ENCODE data around the gene ATF1.
"Not testable (repeated sequence)": the region's sequence is repeated elsewhere in the genome, so short reads cannot be mapped to it uniquely, and the experiment has no call there.

The ATF1 gene

DNA sequence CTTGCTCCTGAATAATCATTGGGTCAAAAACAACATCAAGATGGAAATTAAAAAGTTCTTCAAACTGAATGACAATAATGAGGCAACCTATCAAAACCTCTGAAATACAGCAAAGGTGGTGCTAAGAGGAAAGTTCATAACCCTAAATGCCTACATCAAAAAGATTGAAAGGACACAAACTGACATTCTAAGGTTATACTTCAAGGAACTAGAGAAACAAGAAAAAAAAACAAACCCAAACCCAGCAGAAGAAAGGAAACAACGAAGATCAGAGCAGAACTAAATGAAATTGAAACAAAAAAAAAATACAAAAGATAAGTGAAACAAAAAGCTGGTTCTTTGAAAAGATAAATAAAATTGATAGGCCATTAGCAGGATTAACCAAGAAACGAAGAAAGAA, 105.0 kb downstream of the ATF1 start:
- DNase-seq = not testable (repeated sequence)

Measured in CD4-positive, alpha-beta T cell treated with Interleukin-6 for 4 hours (primary cell).